D721Med (cell line): ENCODE data around the gene ABT1.

Experiments
- DNase-seq: peaks from one replicate; pipeline ENCODE4 v3.0.0; 2011; ENCODE audit warnings: low spot score; ENCODE audit not compliant: insufficient read length
- FAIRE-seq: peaks from 2 replicates; lab custom pipeline; 2011; peaks lifted over from hg19 to GRCh38; lab: Jason Lieb, UNC
- TF ChIP-seq, protein P1 (sequence below): IDR thresholded peaks from 2 replicates; pipeline ENCODE4 v1.5.1; 2012; ENCODE audit warnings: mild to moderate bottlenecking, control low read depth; ENCODE audit not compliant: insufficient read depth; ENCODE audit errors: missing control alignments

The ABT1 gene

GRCh38 chr6:26593278-26594130 lies 3.2 kb upstream of the ABT1 start:
- FAIRE-seq (no peak), DNase-seq (no peak)
- TF ChIP-seq, protein P1, sequence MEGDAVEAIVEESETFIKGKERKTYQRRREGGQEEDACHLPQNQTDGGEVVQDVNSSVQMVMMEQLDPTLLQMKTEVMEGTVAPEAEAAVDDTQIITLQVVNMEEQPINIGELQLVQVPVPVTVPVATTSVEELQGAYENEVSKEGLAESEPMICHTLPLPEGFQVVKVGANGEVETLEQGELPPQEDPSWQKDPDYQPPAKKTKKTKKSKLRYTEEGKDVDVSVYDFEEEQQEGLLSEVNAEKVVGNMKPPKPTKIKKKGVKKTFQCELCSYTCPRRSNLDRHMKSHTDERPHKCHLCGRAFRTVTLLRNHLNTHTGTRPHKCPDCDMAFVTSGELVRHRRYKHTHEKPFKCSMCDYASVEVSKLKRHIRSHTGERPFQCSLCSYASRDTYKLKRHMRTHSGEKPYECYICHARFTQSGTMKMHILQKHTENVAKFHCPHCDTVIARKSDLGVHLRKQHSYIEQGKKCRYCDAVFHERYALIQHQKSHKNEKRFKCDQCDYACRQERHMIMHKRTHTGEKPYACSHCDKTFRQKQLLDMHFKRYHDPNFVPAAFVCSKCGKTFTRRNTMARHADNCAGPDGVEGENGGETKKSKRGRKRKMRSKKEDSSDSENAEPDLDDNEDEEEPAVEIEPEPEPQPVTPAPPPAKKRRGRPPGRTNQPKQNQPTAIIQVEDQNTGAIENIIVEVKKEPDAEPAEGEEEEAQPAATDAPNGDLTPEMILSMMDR, result no peak

DNA sequence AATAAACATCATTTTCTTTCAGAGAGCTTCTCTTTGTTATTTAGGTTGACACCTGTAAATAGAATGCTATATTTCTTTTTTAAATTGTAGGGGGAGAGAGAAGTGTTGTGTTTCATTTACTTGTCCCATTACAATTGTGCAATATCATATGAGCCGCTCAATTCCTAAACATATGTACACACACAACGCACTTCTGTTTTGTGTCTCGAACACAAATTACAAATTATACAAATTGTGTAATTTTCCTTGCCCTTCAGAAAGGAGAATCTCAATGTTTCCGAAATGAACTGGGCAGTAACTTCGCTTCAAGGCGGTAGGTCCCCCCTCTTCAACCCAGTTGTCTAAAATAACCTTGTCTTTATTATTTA lies 2.6 kb upstream of the ABT1 start:
- no peak for DNase-seq
- TF ChIP-seq, protein P1, result no peak
- FAIRE-seq, result no peak

GRCh38 chr6:26594730-26595632 lies 1.8 kb upstream of the ABT1 start:
- DNase-seq, result no peak
- TF ChIP-seq, protein P1, result no peak
- no peak for FAIRE-seq

- TF ChIP-seq, protein P1, result peak; percentile 81
- DNase-seq, result peak; percentile 61
- FAIRE-seq, result no peak
Observed at GRCh38 chr6:26595669-26596269, 984 bp upstream of the ABT1 start.

GRCh38 chr6:26597389-26597766 lies 625 bp downstream of the ABT1 start:
- TF ChIP-seq, protein P1, result no peak
- FAIRE-seq (no peak), DNase-seq (no peak)

DNA sequence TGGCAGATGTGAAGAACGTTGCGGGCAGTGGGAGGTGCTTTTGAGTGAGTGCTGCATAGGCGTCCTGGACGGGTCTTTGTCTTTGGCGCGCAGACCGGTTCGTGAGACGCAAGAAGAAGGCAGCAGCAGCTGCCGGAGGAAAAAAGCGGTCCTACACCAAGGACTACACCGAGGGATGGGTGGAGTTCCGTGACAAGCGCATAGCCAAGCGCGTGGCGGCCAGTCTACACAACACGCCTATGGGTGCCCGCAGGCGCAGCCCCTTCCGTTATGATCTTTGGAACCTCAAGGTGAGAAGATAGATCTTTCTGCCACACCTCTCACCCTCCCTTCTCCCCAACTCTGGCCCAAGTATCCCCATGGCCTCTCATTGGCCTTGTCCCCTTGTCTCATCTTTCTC lies 1.1 kb downstream of the ABT1 start:
- TF ChIP-seq, protein P1, result no peak
- FAIRE-seq (no peak), DNase-seq (no peak)
